Body of pancreas (tissue), 4 donors: ENCODE data around the gene AGR3.

ENCODE experiments used
- POLR2A ChIP-seq, 3 donors: fragments of 450-650 bp; IDR thresholded peaks; one replicate each; pipeline ENCODE4 v1.6.1; 2016; ENCODE audit warnings: antibody characterized with exemption in 3 of 3, mild to moderate bottlenecking in 2 of 3
- TF ChIP-seq, protein P1 (sequence below), 7 experiments: fragments of 450-650 bp in 4 of 7; fragments of 200-600 bp in 3 of 7; sonication (generic) in 3 of 7; IDR thresholded peaks; one replicate each; pipeline ENCODE4 v1.5.1; 2016 to 2019; ENCODE audit warnings: antibody characterized with exemption in 7 of 7

DNA sequence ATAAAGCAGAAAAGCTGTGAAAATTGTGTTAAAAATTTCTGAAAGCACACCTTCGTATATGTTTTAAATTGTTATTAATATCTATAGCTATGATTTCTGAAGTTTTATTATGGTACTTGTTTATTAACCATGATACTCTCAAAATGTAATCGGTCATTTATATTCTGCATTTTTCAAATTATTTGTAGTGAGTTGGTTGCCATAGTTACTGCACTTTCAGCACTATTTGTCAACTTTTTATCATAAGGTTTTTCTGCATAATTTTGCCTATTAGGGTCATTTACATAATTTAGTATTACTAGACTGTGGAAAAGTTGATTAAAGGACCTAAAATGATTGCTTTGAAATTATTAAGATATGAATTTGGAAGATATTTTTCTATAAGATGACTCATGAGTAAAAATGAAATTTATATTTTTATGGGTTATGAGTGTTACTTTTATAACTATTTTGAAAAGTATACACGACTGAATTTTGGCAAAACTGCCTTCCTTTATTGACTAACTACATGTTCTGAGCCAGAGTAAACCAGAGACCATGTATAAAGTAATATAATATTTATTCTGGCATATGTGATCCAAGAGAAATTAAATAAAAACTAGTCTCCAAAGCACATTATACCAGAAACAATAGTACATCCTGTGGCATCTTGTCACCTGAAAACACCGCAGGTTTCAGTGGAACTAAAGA is 69.1 kb downstream of the AGR3 start:
- TF ChIP-seq, protein P1, sequence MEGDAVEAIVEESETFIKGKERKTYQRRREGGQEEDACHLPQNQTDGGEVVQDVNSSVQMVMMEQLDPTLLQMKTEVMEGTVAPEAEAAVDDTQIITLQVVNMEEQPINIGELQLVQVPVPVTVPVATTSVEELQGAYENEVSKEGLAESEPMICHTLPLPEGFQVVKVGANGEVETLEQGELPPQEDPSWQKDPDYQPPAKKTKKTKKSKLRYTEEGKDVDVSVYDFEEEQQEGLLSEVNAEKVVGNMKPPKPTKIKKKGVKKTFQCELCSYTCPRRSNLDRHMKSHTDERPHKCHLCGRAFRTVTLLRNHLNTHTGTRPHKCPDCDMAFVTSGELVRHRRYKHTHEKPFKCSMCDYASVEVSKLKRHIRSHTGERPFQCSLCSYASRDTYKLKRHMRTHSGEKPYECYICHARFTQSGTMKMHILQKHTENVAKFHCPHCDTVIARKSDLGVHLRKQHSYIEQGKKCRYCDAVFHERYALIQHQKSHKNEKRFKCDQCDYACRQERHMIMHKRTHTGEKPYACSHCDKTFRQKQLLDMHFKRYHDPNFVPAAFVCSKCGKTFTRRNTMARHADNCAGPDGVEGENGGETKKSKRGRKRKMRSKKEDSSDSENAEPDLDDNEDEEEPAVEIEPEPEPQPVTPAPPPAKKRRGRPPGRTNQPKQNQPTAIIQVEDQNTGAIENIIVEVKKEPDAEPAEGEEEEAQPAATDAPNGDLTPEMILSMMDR (IDR thresholded peaks at IDR 0.05): no peak
- no peak for TF ChIP-seq POLR2A (IDR thresholded peaks at IDR 0.05)
